B cell (primary cell): ENCODE results near the gene ERBB2. TPM values are rescaled to one million over a fixed set of nuclear protein-coding genes. Genes with fewer than 3 reads are reported as not detected.

Source experiments
- ATAC-seq: fragments of 200-7000 bp; cut with Tn5 transposase; one replicate; pipeline ENCODE4 v1.10.0; 2021; ENCODE audit warnings: low read depth, mild to moderate bottlenecking, moderate number of reproducible peaks, moderate library complexity
- CTCF ChIA-PET: fragments of 350-600 bp; sonication (Branson Sonifier 250); formaldehyde crosslinking; loops from one replicate; lab custom pipeline; 2021; ENCODE audit warnings: antibody characterized with exemption, inconsistent platforms; lab: Charles Lee
- POLR2A ChIA-PET: fragments of 350-600 bp; sonication (Branson Sonifier 250); formaldehyde crosslinking; loops from one replicate; lab custom pipeline; 2021; ENCODE audit warnings: antibody characterized with exemption; lab: Charles Lee
- DNase-seq: peaks from one replicate; pipeline ENCODE4 v3.0.0; 2013
- H2AFZ ChIP-seq: 2 replicates; pipeline ENCODE4 v1.6.1; 2012; ENCODE audit warnings: mild to moderate bottlenecking, low read depth, low read length; ENCODE audit not compliant: insufficient read depth, poor library complexity, severe bottlenecking
- H3K27ac ChIP-seq, 2 donors: 1 replicate in 1 of 2; 2 replicates in 1 of 2; pipeline ENCODE4 v1.5.1; 2012 to 2013; ENCODE audit warnings: low read length in 2 of 2, mild to moderate bottlenecking in 2 of 2, moderate library complexity in 1 of 2
- H3K27me3 ChIP-seq, 4 experiments: fragments of 200-600 bp in 1 of 4; sonication (generic) in 1 of 4; replicated peaks in 1 of 4; 1 replicate in 2 of 4; 2 replicates in 2 of 4; pipeline versions ENCODE4 v1.6.1 to v1.7.0; 2013 to 2016; ENCODE audit warnings: low read length in 3 of 4, mild to moderate bottlenecking in 2 of 4, mixed read lengths in 1 of 4, moderate library complexity in 1 of 4; ENCODE audit not compliant: insufficient read depth in 4 of 4, control insufficient read depth in 3 of 4; ENCODE audit errors: control extremely low read depth in 1 of 4
- H3K36me3 ChIP-seq, 2 experiments: replicated peaks in 1 of 2; 1 replicate in 1 of 2; 2 replicates in 1 of 2; pipeline versions ENCODE4 v1.6.1 to v1.7.1; 2013; ENCODE audit warnings: low read length in 1 of 2; ENCODE audit not compliant: insufficient read depth in 2 of 2, control insufficient read depth in 1 of 2; ENCODE audit errors: control extremely low read depth in 1 of 2, extremely low read depth in 1 of 2
- H3K4me1 ChIP-seq, 2 donors: fragments of 200-600 bp in 1 of 2; sonication (generic) in 1 of 2; 1 replicate in 1 of 2; 2 replicates in 1 of 2; pipeline versions ENCODE4 v1.5.1 to v1.6.1; 2013 to 2017; ENCODE audit warnings: low read length in 2 of 2; ENCODE audit not compliant: control insufficient read depth in 2 of 2, insufficient read depth in 2 of 2
- H3K4me2 ChIP-seq: replicated peaks from 2 replicates; pipeline ENCODE3; 2012; ENCODE audit warnings: mild to moderate bottlenecking, low read depth, low read length; ENCODE audit not compliant: poor library complexity, severe bottlenecking
- H3K4me3 ChIP-seq, 5 experiments: fragments of 200-600 bp in 1 of 5; sonication (generic) in 1 of 5; 1 replicate in 3 of 5; 2 replicates in 2 of 5; pipeline versions ENCODE4 v1.5.1 to v1.7.0; 2011 to 2016; ENCODE audit warnings: low read length in 4 of 5, mild to moderate bottlenecking in 4 of 5, low read depth in 2 of 5, control low read depth in 1 of 5, moderate library complexity in 1 of 5; ENCODE audit not compliant: insufficient read depth in 1 of 5; ENCODE audit errors: control extremely low read depth in 1 of 5, extremely low read depth in 1 of 5
- H3K79me2 ChIP-seq: fragments of 200-600 bp; sonication (generic); one replicate; pipeline ENCODE4 v1.6.0; 2016; ENCODE audit warnings: low read length; ENCODE audit not compliant: control insufficient read depth, insufficient read depth
- H3K9ac ChIP-seq: fragments of 200-600 bp; sonication (generic); 2 replicates; pipeline ENCODE4 v1.6.1; 2017; ENCODE audit warnings: mild to moderate bottlenecking, low read length, moderate library complexity
- H3K9me3 ChIP-seq, 3 donors: one replicate each; pipeline versions ENCODE4 v1.6.1 to v1.7.1; 2013; ENCODE audit warnings: low read length in 2 of 3; ENCODE audit not compliant: control insufficient read depth in 2 of 3, insufficient read depth in 1 of 3; ENCODE audit errors: control extremely low read depth in 1 of 3
- H4K20me1 ChIP-seq: 2 replicates; pipeline ENCODE4 v1.6.0; 2012; ENCODE audit warnings: mild to moderate bottlenecking, low read length; ENCODE audit not compliant: insufficient read depth, control insufficient read depth, poor library complexity, severe bottlenecking
- H3K27ac Mint-ChIP-seq: one replicate; pipeline ENCODE4 v1.8.0; 2021; ENCODE audit warnings: mixed read lengths
- H3K27me3 Mint-ChIP-seq: one replicate; pipeline ENCODE4 v1.8.0; 2021; ENCODE audit warnings: mixed read lengths
- H3K4me1 Mint-ChIP-seq: one replicate; pipeline ENCODE4 v1.8.0; 2021; ENCODE audit warnings: mixed read lengths
- H3K4me3 Mint-ChIP-seq: one replicate; pipeline ENCODE4 v1.8.0; 2021; ENCODE audit warnings: mixed read lengths
- H3K9me3 Mint-ChIP-seq: one replicate; pipeline ENCODE4 v1.8.0; 2022; ENCODE audit warnings: mixed read lengths; ENCODE audit not compliant: insufficient read depth
- EZH2 ChIP-seq: IDR thresholded peaks from 2 replicates; pipeline ENCODE4 v1.6.1; 2012; ENCODE audit warnings: borderline replicate concordance, low read depth, mild to moderate bottlenecking, moderate library complexity, low read length; ENCODE audit not compliant: insufficient read depth, poor library complexity, severe bottlenecking
- WGBS: methylation state at CpG from one replicate; pipeline ENCODE4 v1.1.5; 2013; ENCODE audit warnings: missing lambda C conversion rate; ENCODE audit not compliant: insufficient coverage; 5-methylcytosine and 5-hydroxymethylcytosine counted together
- intact Hi-C: fragments of 100-400 bp; cut with micrococcal nuclease; formaldehyde crosslinking; loops from one replicate; pipeline ENCODE4 v1.10.0; 2022
- polyA plus RNA-seq: library from polyadenylated mRNA; depleted of rRNA; stranded (reverse); fragments of >200 nt; gene quantifications from 2 replicates; pipeline ENCODE4 v1.2.3, GENCODE V29; 2012
- total RNA-seq, 2 donors: library from RNA; stranded (reverse); fragments of 120-200 nt in 1 of 2; gene quantifications; 1 replicate in 1 of 2; 2 replicates in 1 of 2; pipeline versions ENCODE4 v1.2.3 to v1.2.4, GENCODE V29; 2013 to 2022
- TF ChIP-seq, protein P1 (sequence below): fragments of 200-600 bp; IDR thresholded peaks from one replicate; pipeline ENCODE4 v1.8.0; 2022; ENCODE audit warnings: antibody characterized with exemption, mild to moderate bottlenecking

Gene ERBB2
- total and polyA plus RNA-seq, 2 donors (not counting 1 experiment from before 2014, with no cell fraction given): 3.2 to 8.4 TPM

DNA sequence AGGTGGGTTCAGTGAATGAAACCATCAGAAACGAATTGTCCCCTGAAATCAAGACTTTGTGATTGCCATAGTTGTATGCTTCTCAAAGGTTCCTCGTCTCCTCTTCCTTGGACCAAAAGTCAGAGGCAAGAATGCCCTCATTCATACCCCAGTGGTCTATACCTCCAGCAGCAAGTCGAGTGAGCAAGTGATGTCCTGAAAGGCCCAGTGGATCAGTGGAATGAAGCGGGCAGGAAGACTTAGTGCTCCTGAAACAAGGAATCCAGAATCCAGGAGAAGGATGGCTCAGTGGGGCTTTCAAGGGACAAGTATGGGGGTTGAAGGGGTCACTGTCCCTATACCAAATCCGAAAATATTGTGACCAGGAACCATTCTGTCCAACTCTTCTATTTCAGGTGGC, 5.3 kb upstream of the ERBB2 start:
- H3K4me1 Mint-ChIP-seq: peaks cover 2% of the 10 kb centered on the region
- TF ChIP-seq, protein P1, sequence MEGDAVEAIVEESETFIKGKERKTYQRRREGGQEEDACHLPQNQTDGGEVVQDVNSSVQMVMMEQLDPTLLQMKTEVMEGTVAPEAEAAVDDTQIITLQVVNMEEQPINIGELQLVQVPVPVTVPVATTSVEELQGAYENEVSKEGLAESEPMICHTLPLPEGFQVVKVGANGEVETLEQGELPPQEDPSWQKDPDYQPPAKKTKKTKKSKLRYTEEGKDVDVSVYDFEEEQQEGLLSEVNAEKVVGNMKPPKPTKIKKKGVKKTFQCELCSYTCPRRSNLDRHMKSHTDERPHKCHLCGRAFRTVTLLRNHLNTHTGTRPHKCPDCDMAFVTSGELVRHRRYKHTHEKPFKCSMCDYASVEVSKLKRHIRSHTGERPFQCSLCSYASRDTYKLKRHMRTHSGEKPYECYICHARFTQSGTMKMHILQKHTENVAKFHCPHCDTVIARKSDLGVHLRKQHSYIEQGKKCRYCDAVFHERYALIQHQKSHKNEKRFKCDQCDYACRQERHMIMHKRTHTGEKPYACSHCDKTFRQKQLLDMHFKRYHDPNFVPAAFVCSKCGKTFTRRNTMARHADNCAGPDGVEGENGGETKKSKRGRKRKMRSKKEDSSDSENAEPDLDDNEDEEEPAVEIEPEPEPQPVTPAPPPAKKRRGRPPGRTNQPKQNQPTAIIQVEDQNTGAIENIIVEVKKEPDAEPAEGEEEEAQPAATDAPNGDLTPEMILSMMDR: no peak
- TF ChIP-seq EZH2: no peak
- Histone ChIP-seq H3K9me3 (no peaks in the 10 kb centered on the region), H4K20me1 (no peaks in the 10 kb centered on the region), H3K4me3 (no peak overlapping the region), H3K27ac (no peak overlapping the region), H3K36me3 (peaks cover 0 to 6% of the 10 kb centered on the region in 2 experiments), H2AFZ (no peak overlapping the region), H3K4me2 (no peak overlapping the region), H3K27me3 (peaks cover 0 to 10% (median 4%) of the 10 kb centered on the region in 4 experiments), H3K79me2 (no peaks in the 10 kb centered on the region), H3K9ac (no peak overlapping the region), H3K4me1 (peaks cover 0 to 2% of the 10 kb centered on the region in 2 donors)
- peaks cover 12% of the 10 kb centered on the region for H3K27me3 Mint-ChIP-seq
- no peak for DNase-seq
- no peaks in the 10 kb centered on the region for H3K9me3 Mint-ChIP-seq
- ChIA-PET POLR2A (no interaction called here), CTCF (interaction anchor here (1.2 kb wide), 1 partner anchor 71 kb away, joined by 4 read pairs; no protein-coding TSS in a partner anchor)
- no peak overlapping the region for H3K27ac Mint-ChIP-seq
- 96% methylated on average over 4 of the region's 5 CpGs for WGBS
- intact Hi-C loops: no loop called here
- no peak overlapping the region for H3K4me3 Mint-ChIP-seq
- no peak for ATAC-seq

DNA sequence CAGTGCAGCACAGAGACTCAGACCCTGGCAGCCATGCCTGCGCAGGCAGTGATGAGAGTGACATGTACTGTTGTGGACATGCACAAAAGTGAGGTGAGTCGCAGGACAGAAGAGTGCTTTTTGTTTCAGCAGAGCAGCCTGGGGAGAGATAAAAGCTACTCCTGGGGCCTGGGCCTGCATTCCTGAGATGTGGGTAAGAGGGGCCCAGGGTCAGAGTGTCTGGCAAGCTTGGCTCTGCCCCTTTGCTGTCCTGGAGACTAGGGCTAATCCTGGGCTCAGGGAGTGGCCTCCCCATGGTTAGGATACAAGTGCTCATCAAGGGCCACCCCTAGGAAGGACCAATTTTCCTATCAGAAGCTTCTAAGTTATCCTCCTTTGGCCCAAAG, 4.8 kb upstream of the ERBB2 start:
- WGBS: 100% methylated on average over 2 of the region's 2 CpGs
- no peak for TF ChIP-seq EZH2
- TF ChIP-seq, protein P1: no peak
- Histone ChIP-seq H3K4me1 (peaks cover under 1 to 7% of the 10 kb centered on the region in 2 donors), H4K20me1 (no peaks in the 10 kb centered on the region), H3K9me3 (no peaks in the 10 kb centered on the region), H3K9ac (no peak overlapping the region), H3K27ac (no peak overlapping the region), H3K27me3 (peaks cover 0 to 13% (median 7%) of the 10 kb centered on the region in 4 experiments), H3K4me3 (no peak overlapping the region), H3K79me2 (no peaks in the 10 kb centered on the region), H3K36me3 (peaks cover 0 to 6% of the 10 kb centered on the region in 2 experiments), H2AFZ (no peak overlapping the region), H3K4me2 (no peak overlapping the region)
- DNase-seq (no peak), ATAC-seq (no peak)
- H3K9me3 Mint-ChIP-seq: no peaks in the 10 kb centered on the region
- intact Hi-C loops: no loop called here
- POLR2A ChIA-PET: no interaction called here
- CTCF ChIA-PET: no interaction called here
- H3K27me3 Mint-ChIP-seq: peaks cover 15% of the 10 kb centered on the region
- H3K4me1 Mint-ChIP-seq: peaks cover 5% of the 10 kb centered on the region
- H3K27ac Mint-ChIP-seq: no peak overlapping the region
- H3K4me3 Mint-ChIP-seq: no peak overlapping the region
